ENCODE measurements around the gene PNLIPRP3.

Gene PNLIPRP3

GRCh38 chr10:116469437-116469836 lies 41.8 kb downstream of the PNLIPRP3 start:
- Mint-ChIP-seq H3K27me3 (ENCODE audit: low read depth) (peaks cover 3% of the 10 kb centered on the region), H3K4me3 (no peak overlapping the region), H3K27ac (no peak overlapping the region), H3K9me3 (peaks cover 2% of the 10 kb centered on the region), H3K36me3 (ENCODE audit: low read depth) (no peaks in the 10 kb centered on the region), H3K4me1 (no peaks in the 10 kb centered on the region)
- no peak for TF ChIP-seq CTCF (IDR thresholded peaks at IDR 0.05; ENCODE audit: unreplicated experiment in 3 of 3)

- TF ChIP-seq CTCF (IDR thresholded peaks at IDR 0.05; ENCODE audit: unreplicated experiment in 3 of 3) = no peak
- no peak overlapping the region for H3K4me3 Mint-ChIP-seq
- H3K27ac Mint-ChIP-seq = no peak overlapping the region
- peaks cover 3% of the 10 kb centered on the region for H3K27me3 Mint-ChIP-seq (ENCODE audit: low read depth)
- no peaks in the 10 kb centered on the region for H3K36me3 Mint-ChIP-seq (ENCODE audit: low read depth)
- peaks cover 2% of the 10 kb centered on the region for H3K9me3 Mint-ChIP-seq
- no peaks in the 10 kb centered on the region for H3K4me1 Mint-ChIP-seq
These were observed 42.4 kb downstream of the PNLIPRP3 start for GRCh38 chr10:116470071-116470470.

GRCh38 chr10:116470768-116471415 lies 43.2 kb downstream of the PNLIPRP3 start:
- Mint-ChIP-seq H3K4me3 (no peak overlapping the region), H3K36me3 (ENCODE audit: low read depth) (no peaks in the 10 kb centered on the region), H3K27me3 (ENCODE audit: low read depth) (peaks cover 3% of the 10 kb centered on the region), H3K9me3 (peaks cover 2% of the 10 kb centered on the region), H3K27ac (no peak overlapping the region), H3K4me1 (no peaks in the 10 kb centered on the region)
- TF ChIP-seq CTCF (IDR thresholded peaks at IDR 0.05; ENCODE audit: unreplicated experiment in 3 of 3) = peak in 2 of 3 experiments; percentile 21 to 24

GRCh38 chr10:116472891-116473290 lies 45.2 kb downstream of the PNLIPRP3 start:
- H3K4me3 Mint-ChIP-seq = no peak overlapping the region
- H3K36me3 Mint-ChIP-seq (ENCODE audit: low read depth) = no peaks in the 10 kb centered on the region
- H3K27me3 Mint-ChIP-seq (ENCODE audit: low read depth) = peaks cover 3% of the 10 kb centered on the region
- no peak for TF ChIP-seq CTCF (IDR thresholded peaks at IDR 0.05; ENCODE audit: unreplicated experiment in 3 of 3)
- H3K9me3 Mint-ChIP-seq = peaks cover 2% of the 10 kb centered on the region
- no peak overlapping the region for H3K27ac Mint-ChIP-seq
- no peaks in the 10 kb centered on the region for H3K4me1 Mint-ChIP-seq

- no peak for TF ChIP-seq CTCF (IDR thresholded peaks at IDR 0.05; ENCODE audit: unreplicated experiment in 3 of 3)
- H3K27me3 Mint-ChIP-seq (ENCODE audit: low read depth) = peaks cover 3% of the 10 kb centered on the region
- H3K4me3 Mint-ChIP-seq = no peak overlapping the region
- no peaks in the 10 kb centered on the region for H3K36me3 Mint-ChIP-seq (ENCODE audit: low read depth)
- H3K27ac Mint-ChIP-seq = no peak overlapping the region
- peaks cover 5% of the 10 kb centered on the region for H3K9me3 Mint-ChIP-seq
- H3K4me1 Mint-ChIP-seq = no peaks in the 10 kb centered on the region
These were observed 48.2 kb downstream of the PNLIPRP3 start for GRCh38 chr10:116475866-116476265.

- H3K4me1 Mint-ChIP-seq = no peaks in the 10 kb centered on the region
- peaks cover 8% of the 10 kb centered on the region for H3K9me3 Mint-ChIP-seq
- H3K27me3 Mint-ChIP-seq (ENCODE audit: low read depth) = peaks cover 3% of the 10 kb centered on the region
- no peak for TF ChIP-seq CTCF (IDR thresholded peaks at IDR 0.05; ENCODE audit: unreplicated experiment in 3 of 3)
- no peak overlapping the region for H3K4me3 Mint-ChIP-seq
- no peaks in the 10 kb centered on the region for H3K36me3 Mint-ChIP-seq (ENCODE audit: low read depth)
- H3K27ac Mint-ChIP-seq = no peak overlapping the region
These were observed 48.8 kb downstream of the PNLIPRP3 start for GRCh38 chr10:116476461-116476860.
